NCI-H2081 (cell line): ENCODE measurements around the gene ADRA2A.

ENCODE experiments used
- DNase-seq, 2 experiments: peaks; one replicate each; lab custom pipeline; 2025; lab: John Stamatoyannopoulos, UW

ADRA2A gene

GRCh38 chr10:111076682-111077478, at the start of gene ADRA2A:
TSS of gene ADRA2A (plus strand) at chr10:111077029. CDS start at chr10:111077997, 968 bp downstream.
- peak in 1 of 2 experiments; percentile 26 for DNase-seq

DNA sequence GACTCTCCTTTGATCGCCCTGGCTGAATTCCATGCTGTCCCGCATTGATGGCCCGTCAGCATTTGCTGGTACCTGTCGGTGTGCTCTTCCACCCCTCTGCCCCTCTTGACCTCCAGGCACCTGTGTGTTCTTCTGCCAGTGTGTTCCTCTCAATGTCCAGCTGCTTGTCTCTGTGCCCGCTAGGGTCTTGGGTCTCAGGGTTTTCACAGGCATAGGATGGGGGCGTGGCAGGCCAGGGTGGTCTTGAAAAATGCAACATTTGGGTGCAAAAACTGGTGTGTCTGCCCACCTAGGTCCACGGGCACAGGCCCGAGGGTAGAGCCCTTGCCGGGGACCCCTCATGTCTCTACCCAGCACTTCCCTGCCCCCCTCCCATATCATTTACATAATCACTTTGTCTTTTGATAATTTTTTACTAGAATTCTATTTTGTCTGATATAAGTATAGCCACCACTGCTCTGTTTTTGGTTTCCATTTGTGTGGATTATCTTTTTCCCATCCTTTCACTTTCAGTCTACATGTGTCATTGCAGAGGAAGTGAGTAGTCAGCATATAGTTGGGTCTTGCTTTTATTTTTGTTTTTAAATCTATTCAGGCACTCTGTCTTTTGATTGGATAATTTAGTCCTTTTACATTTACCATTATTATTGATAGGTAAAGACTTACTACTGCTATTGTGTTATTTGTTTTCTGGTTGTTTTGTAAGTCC, 46.6 kb upstream of the ADRA2A start:
- no peak for DNase-seq

GRCh38 chr10:111034598-111035310, 42.1 kb upstream of the ADRA2A start:
- DNase-seq: no peak

DNA sequence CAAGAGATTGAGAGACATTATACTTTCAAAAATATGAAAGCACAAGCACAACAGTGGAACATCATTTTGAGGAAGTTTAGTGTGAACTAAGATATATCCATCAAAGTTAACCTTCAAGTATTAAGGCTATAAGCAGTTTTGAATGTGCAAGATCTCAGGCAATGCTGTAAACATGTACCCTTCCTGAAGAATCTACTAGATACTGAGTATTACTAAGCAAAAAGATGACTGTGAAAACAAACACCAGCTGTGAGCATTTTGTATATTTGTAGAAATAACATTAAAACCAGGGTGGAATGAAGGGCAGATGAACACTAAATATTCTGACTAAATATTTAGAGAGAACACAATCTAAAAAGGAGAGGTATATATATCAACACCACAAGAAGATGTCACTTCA, 41.3 kb upstream of the ADRA2A start:
- no peak for DNase-seq

GRCh38 chr10:111037858-111038257, 39.0 kb upstream of the ADRA2A start:
- no peak for DNase-seq

DNA sequence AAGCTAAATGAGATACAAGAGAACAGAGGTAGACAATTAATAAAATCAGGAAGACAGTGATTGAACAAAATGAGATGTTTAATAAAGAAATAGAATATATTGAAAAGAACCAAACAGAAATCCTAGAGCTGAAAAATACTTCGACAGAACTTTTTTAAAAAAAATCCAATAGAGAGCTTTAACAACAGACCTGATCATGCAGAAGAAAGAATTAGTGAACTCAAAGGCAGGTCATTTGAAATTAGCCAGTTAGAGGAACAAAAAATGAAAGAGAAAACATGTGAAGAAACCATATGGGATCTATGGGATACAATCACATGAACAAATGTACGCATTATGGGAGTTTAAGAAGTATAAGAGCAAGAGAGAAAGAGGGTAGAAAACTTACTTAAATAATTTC, 37.3 kb upstream of the ADRA2A start:
- DNase-seq: no peak

DNA sequence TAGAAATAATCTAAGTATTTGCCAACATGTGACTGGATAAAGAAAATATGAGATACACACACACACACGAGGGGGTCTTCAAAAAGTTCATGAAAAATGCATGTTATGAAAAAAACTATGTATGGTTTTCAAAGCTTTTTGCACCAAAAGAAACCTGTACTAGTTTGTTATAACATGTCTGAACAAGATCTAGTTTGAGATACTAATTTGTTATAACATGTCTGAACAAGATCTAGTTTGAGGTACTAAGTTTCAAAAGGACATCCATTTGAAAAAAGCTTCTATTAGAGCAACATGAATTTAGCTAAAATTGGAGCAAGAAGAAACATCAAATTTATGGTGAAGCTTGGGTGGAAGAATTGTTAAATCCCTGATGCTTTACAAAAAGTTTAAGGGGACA, 19.8 kb upstream of the ADRA2A start:
- DNase-seq: no peak

DNA sequence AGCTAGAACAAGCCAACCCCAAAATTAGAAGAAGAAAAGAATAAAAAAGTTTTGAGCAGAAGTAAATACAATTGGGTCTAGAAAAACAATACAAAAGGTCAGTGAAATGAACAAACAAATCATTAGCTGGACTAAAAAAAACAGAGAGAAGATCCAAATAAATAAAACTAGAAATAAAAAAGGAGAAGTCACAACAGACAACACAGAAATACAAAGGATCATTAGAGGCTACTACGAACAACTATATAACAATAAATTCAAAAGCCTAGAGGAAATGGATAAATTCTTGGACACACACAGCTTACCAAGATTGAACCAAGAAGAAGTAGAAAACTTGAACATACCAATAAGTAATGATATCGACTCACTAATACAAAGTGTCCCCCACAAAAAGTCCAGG, 13.4 kb upstream of the ADRA2A start:
- no peak for DNase-seq

DNA sequence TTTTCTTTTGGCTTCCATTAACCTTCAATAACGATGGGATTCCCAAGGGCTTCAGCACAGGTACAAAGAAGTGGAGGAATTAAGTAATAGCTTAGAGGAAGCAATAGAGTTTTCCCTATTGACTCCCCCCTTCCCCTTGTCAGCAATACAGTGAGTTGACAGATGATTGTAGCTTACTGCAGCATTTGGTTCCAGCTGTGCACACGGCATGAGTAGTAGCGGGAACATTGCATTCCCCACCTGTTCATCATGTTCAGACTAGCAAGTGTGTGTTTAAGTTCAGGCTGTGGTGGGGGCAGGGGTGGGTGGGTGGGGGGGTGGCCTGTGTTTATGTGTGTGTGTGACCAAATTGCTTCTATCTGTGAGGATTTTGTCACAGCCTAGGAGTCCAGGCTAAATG, 4.6 kb upstream of the ADRA2A start:
- DNase-seq: no peak

DNA sequence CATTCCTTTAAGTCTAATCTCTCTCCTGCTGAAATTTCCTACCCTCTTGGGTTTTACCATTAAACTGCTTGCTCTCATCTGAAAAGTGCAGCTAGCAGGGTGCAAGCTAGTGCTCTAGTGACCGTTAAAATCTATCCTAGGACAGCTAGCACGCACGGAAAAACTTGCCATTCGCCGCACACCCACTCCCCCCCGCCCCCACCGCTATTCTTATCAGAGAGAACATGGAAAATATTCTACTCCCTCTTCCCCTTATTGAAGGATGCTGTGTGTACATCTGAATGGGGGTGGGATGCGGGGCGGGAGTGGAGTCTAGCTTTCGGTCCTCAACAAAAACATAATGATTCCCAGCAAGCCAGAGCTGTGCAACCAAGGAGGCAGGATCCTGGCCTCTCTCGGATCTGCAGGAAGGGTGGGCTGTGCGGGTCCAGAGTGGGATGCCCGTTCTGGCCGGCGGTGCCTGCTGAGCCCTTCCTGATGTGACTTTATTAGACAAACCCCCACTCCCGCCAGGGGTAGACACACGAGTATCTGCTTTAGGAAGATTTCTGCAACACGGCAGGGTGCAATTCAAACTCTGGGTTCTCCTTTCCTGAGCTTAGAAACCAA, 1.1 kb upstream of the ADRA2A start:
- DNase-seq: no peak

- DNase-seq: peak in 1 of 2 experiments; percentile 40
These were observed 593 bp upstream of the ADRA2A start for GRCh38 chr10:111076191-111076681.

- DNase-seq: no peak
These were observed 603 bp downstream of the ADRA2A start for GRCh38 chr10:111077479-111077784.

- peak; percentile 4 to 31 for DNase-seq
These were observed 1.1 kb downstream of the ADRA2A start for GRCh38 chr10:111077785-111078504.

DNA sequence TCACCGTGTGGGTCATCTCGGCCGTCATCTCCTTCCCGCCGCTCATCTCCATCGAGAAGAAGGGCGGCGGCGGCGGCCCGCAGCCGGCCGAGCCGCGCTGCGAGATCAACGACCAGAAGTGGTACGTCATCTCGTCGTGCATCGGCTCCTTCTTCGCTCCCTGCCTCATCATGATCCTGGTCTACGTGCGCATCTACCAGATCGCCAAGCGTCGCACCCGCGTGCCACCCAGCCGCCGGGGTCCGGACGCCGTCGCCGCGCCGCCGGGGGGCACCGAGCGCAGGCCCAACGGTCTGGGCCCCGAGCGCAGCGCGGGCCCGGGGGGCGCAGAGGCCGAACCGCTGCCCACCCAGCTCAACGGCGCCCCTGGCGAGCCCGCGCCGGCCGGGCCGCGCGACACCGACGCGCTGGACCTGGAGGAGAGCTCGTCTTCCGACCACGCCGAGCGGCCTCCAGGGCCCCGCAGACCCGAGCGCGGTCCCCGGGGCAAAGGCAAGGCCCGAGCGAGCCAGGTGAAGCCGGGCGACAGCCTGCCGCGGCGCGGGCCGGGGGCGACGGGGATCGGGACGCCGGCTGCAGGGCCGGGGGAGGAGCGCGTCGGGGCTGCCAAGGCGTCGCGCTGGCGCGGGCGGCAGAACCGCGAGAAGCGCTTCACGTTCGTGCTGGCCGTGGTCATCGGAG, 1.8 kb downstream of the ADRA2A start:
- DNase-seq: no peak

DNA sequence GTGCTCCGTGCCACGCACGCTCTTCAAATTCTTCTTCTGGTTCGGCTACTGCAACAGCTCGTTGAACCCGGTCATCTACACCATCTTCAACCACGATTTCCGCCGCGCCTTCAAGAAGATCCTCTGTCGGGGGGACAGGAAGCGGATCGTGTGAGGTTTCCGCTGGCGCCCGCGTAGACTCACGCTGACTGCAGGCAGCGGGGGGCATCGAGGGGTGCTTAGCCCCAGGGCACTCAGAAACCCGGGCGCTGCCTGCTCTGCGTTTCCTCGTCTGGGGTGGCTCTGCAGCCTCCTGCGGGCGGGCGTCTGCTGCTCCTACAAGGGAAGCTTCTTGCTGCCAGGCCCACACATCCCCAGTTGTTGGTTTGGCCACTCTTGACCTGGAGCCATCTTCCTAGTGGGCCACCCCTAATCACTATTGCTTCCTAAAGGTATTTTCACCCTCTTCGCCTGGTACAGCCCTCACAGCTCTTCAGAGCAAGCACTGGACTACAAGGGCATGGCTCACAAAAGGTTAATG, 2.5 kb downstream of the ADRA2A start:
- DNase-seq: no peak

- no peak for DNase-seq
These were observed 3.0 kb downstream of the ADRA2A start for GRCh38 chr10:111079781-111080180.

- no peak for DNase-seq
These were observed 3.4 kb downstream of the ADRA2A start for GRCh38 chr10:111080224-111080623.

- no peak for DNase-seq
These were observed 4.8 kb downstream of the ADRA2A start for GRCh38 chr10:111081595-111081994.

GRCh38 chr10:111082102-111082975, 5.5 kb downstream of the ADRA2A start:
- no peak for DNase-seq
